ENCODE results near the gene CIDEB. TPM values are rescaled to one million over a fixed set of nuclear protein-coding genes. Genes with fewer than 3 reads are reported as not detected.

Gene CIDEB
- total and polyA plus RNA-seq, 10 of the 15 experiments (the other 5 are each of a cell fraction or from before 2014, with no cell fraction given), result 0.34 to 6.3 (median 3.2) TPM

DNA sequence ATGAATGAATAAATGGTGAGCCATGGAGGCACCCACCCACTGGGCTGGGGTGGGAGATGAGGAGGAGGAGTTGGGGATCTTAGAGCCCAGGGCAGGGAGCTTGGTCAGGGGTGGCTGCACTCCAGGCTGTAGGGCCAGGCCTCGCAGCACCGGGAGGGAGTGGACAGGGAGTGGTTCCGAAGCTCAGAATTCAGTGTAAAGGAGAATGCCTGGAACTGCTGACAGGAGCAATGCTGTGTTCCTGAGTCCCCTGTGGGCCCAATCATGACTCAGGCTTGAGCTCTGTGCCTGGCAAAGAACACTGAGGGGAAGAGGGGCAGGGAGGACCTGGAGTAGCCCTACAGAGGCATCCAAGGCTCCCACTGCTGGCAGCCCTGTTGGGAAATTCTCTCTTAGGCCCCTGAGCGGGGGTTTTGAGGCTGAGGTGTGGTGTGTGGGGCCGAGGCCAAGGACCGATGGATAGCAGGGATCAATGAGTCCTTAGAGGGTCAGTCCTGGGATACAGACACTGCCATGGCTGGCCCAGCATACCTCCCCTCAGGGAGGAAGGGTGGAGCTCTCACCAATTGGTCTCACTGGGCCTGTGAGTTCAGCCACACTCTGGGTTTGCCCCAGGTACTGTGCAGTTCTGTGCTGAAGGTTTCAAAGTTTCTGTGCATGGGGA lies 26.8 kb downstream of the CIDEB start:
- Histone ChIP-seq H2AFZ (ENCODE audit: control insufficient read depth, low read depth, low read length) (no peak overlapping the region), H4K20me1 (ENCODE audit: control insufficient read depth, insufficient read depth) (no peaks in the 10 kb centered on the region), H3K4me3 (no peak overlapping the region), H3K27ac (ENCODE audit: control insufficient read depth, insufficient read depth) (no peak overlapping the region), H3K36me3 (ENCODE audit: control insufficient read depth in 2 of 2, insufficient read depth in 2 of 2, low read length in 1 of 2) (no peaks in the 10 kb centered on the region), H3K9me3 (replicated peaks; ENCODE audit: control insufficient read depth, insufficient read depth, low read length) (no peaks in the 10 kb centered on the region; the same call in 2 of the 3 replicates), H3K27me3 (replicated peaks in 1 of 2; ENCODE audit: control insufficient read depth in 2 of 2, insufficient read depth in 2 of 2, low read length in 1 of 2) (no peaks in the 10 kb centered on the region), H3K4me1 (ENCODE audit: control insufficient read depth, insufficient read depth, low read length) (peaks cover 36% of the 10 kb centered on the region), H3K9ac (ENCODE audit: control insufficient read depth, insufficient read depth, low read length) (no peak overlapping the region), H3K79me2 (ENCODE audit: control insufficient read depth, insufficient read depth, low read length) (no peaks in the 10 kb centered on the region; the same call in 1 of the 2 replicates), H3K4me2 (ENCODE audit: control insufficient read depth, insufficient read depth) (no peak overlapping the region)
- ChIA-PET CTCF (interaction anchor here (0.9 to 17.1 kb wide), 7 partner anchors 10 to 78 kb away, joined by 3 to 269 read pairs (median 20); partner anchors contain the start of genes CHMP4A, CIDEB, DHRS1 and MDP1), SMC1A (ENCODE audit: uncharacterized antibody, unreplicated experiment) (interaction anchor here (2.9 to 11.8 kb wide), 2 partner anchors 9 to 16 kb away, joined by 18 to 115 read pairs; partner anchors contain the start of genes DHRS1 and NOP9), POLR2A (interaction anchor here (1.1 to 3.0 kb wide), 10 partner anchors 9 to 39 kb away, joined by 3 to 15 read pairs (median 6); partner anchors contain the start of genes RABGGTA and TINF2), RAD21 (ENCODE audit: unreplicated experiment) (interaction anchor here (0.5 to 4.8 kb wide), 8 partner anchors 8 to 38 kb away, joined by 3 to 34 read pairs (median 14); partner anchors contain the start of genes CIDEB, RABGGTA and TINF2)
- BruUV-seq (replicated peaks), result no TSS peak
- in situ Hi-C loops (cut with MboI) (no loop called here), intact Hi-C loops (cut with micrococcal nuclease; ENCODE audit: unreplicated experiment) (no loop called here)
- ATAC-seq, result no peak
- no peak for DNase-seq (ENCODE audit: low read depth, low spot score)
- 100% methylated on average over 6 of the region's 6 CpGs for WGBS (ENCODE audit: insufficient coverage, insufficient replicate concordance, low lambda C conversion rate, missing lambda C conversion rate)
- no peak for FAIRE-seq
- TF ChIP-seq SIX5 (IDR thresholded peaks at IDR 0.05; ENCODE audit: low read depth, low read length, severe bottlenecking) (no peak), DPF2 (IDR thresholded peaks at IDR 0.05) (no peak), HDAC2 (IDR thresholded peaks at IDR 0.05) (no peak), HCFC1 (IDR thresholded peaks at IDR 0.05; ENCODE audit: low read length) (no peak), BMI1 (IDR thresholded peaks at IDR 0.05; ENCODE audit: borderline replicate concordance) (no peak)
- TF ChIP-seq, protein P1, sequence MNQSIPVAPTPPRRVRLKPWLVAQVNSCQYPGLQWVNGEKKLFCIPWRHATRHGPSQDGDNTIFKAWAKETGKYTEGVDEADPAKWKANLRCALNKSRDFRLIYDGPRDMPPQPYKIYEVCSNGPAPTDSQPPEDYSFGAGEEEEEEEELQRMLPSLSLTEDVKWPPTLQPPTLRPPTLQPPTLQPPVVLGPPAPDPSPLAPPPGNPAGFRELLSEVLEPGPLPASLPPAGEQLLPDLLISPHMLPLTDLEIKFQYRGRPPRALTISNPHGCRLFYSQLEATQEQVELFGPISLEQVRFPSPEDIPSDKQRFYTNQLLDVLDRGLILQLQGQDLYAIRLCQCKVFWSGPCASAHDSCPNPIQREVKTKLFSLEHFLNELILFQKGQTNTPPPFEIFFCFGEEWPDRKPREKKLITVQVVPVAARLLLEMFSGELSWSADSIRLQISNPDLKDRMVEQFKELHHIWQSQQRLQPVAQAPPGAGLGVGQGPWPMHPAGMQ (IDR thresholded peaks at IDR 0.05; ENCODE audit: borderline replicate concordance), result no peak
- TF ChIP-seq, protein P2, sequence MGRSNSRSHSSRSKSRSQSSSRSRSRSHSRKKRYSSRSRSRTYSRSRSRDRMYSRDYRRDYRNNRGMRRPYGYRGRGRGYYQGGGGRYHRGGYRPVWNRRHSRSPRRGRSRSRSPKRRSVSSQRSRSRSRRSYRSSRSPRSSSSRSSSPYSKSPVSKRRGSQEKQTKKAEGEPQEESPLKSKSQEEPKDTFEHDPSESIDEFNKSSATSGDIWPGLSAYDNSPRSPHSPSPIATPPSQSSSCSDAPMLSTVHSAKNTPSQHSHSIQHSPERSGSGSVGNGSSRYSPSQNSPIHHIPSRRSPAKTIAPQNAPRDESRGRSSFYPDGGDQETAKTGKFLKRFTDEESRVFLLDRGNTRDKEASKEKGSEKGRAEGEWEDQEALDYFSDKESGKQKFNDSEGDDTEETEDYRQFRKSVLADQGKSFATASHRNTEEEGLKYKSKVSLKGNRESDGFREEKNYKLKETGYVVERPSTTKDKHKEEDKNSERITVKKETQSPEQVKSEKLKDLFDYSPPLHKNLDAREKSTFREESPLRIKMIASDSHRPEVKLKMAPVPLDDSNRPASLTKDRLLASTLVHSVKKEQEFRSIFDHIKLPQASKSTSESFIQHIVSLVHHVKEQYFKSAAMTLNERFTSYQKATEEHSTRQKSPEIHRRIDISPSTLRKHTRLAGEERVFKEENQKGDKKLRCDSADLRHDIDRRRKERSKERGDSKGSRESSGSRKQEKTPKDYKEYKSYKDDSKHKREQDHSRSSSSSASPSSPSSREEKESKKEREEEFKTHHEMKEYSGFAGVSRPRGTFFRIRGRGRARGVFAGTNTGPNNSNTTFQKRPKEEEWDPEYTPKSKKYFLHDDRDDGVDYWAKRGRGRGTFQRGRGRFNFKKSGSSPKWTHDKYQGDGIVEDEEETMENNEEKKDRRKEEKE (IDR thresholded peaks at IDR 0.05), result no peak
- TF ChIP-seq, protein P3, sequence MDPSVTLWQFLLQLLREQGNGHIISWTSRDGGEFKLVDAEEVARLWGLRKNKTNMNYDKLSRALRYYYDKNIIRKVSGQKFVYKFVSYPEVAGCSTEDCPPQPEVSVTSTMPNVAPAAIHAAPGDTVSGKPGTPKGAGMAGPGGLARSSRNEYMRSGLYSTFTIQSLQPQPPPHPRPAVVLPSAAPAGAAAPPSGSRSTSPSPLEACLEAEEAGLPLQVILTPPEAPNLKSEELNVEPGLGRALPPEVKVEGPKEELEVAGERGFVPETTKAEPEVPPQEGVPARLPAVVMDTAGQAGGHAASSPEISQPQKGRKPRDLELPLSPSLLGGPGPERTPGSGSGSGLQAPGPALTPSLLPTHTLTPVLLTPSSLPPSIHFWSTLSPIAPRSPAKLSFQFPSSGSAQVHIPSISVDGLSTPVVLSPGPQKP (IDR thresholded peaks at IDR 0.05; ENCODE audit: low read depth, low read length), result no peak
- TF ChIP-seq, protein P4, sequence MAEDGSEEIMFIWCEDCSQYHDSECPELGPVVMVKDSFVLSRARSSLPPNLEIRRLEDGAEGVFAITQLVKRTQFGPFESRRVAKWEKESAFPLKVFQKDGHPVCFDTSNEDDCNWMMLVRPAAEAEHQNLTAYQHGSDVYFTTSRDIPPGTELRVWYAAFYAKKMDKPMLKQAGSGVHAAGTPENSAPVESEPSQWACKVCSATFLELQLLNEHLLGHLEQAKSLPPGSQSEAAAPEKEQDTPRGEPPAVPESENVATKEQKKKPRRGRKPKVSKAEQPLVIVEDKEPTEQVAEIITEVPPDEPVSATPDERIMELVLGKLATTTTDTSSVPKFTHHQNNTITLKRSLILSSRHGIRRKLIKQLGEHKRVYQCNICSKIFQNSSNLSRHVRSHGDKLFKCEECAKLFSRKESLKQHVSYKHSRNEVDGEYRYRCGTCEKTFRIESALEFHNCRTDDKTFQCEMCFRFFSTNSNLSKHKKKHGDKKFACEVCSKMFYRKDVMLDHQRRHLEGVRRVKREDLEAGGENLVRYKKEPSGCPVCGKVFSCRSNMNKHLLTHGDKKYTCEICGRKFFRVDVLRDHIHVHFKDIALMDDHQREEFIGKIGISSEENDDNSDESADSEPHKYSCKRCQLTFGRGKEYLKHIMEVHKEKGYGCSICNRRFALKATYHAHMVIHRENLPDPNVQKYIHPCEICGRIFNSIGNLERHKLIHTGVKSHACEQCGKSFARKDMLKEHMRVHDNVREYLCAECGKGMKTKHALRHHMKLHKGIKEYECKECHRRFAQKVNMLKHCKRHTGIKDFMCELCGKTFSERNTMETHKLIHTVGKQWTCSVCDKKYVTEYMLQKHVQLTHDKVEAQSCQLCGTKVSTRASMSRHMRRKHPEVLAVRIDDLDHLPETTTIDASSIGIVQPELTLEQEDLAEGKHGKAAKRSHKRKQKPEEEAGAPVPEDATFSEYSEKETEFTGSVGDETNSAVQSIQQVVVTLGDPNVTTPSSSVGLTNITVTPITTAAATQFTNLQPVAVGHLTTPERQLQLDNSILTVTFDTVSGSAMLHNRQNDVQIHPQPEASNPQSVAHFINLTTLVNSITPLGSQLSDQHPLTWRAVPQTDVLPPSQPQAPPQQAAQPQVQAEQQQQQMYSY (CRISPR knock-in tag; IDR thresholded peaks at IDR 0.05), result no peak
- TF ChIP-seq, protein P5, sequence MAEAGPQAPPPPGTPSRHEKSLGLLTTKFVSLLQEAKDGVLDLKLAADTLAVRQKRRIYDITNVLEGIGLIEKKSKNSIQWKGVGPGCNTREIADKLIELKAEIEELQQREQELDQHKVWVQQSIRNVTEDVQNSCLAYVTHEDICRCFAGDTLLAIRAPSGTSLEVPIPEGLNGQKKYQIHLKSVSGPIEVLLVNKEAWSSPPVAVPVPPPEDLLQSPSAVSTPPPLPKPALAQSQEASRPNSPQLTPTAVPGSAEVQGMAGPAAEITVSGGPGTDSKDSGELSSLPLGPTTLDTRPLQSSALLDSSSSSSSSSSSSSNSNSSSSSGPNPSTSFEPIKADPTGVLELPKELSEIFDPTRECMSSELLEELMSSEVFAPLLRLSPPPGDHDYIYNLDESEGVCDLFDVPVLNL (IDR thresholded peaks at IDR 0.05; ENCODE audit: low read depth, low read length), result no peak
